ENCODE measurements around the gene DIP2C.
"Not testable (repeated sequence)": the region's sequence is repeated elsewhere in the genome, so short reads cannot be mapped to it uniquely, and the experiment has no call there.

DIP2C gene

GRCh38 chr10:314381-314780 lies 375.1 kb downstream of the DIP2C start:
- H3K4me3 Mint-ChIP-seq: no peak overlapping the region
- no peaks in the 10 kb centered on the region for H3K36me3 Mint-ChIP-seq
- ATAC-seq (no peak), DNase-seq (ENCODE audit: low spot score in 2 of 2) (no peak)
- no peaks in the 10 kb centered on the region for H3K9me3 Mint-ChIP-seq
- H3K4me1 Mint-ChIP-seq: peaks cover 21% of the 10 kb centered on the region
- peak overlapping the region; percentile 89 for H3K27ac Mint-ChIP-seq

GRCh38 chr10:311901-312665 lies 377.4 kb downstream of the DIP2C start:
- H3K36me3 Mint-ChIP-seq: no peaks in the 10 kb centered on the region
- H3K27ac Mint-ChIP-seq: no peak overlapping the region
- H3K4me1 Mint-ChIP-seq: peaks cover 28% of the 10 kb centered on the region
- no peaks in the 10 kb centered on the region for H3K9me3 Mint-ChIP-seq
- no peak for DNase-seq (ENCODE audit: low spot score in 2 of 2)
- H3K4me3 Mint-ChIP-seq: no peak overlapping the region
- no peak for ATAC-seq

DNA sequence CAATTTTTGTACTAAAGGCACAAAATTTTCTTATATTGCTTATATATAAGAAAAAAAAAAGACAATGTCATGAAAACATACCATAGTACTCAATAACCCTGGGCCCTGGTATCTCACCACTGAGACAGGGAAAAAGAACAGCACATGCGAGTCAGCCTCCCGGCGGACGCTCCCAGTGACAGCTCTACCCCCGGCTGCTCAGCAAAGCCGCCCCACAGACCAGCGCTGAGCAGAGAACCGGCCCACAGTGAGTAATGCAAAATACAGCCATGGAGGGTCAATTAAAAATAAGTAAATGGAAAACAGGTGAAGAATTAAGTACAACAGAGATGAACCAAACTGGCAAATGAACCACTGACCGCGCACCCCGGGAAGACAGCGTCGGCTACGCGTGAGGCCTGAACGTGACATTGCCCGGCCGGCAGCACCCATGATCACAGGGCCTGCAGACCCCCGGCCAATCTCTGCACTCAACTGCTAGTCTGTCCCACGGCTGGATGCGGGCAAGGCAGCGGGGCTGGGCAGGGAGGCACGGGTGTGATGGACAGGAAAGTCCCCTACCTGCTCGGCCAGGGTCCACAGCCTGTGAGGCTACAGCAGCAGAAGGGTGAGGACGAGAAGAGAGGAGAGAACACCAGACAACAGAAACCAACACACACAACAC lies 378.4 kb downstream of the DIP2C start:
- Mint-ChIP-seq H3K27ac (no peak overlapping the region), H3K9me3 (no peaks in the 10 kb centered on the region), H3K4me1 (peaks cover 30% of the 10 kb centered on the region), H3K36me3 (no peaks in the 10 kb centered on the region), H3K4me3 (no peak overlapping the region)
- ATAC-seq: no peak
- no peak for DNase-seq (ENCODE audit: low spot score in 2 of 2)

GRCh38 chr10:310371-310770 lies 379.1 kb downstream of the DIP2C start:
- Mint-ChIP-seq H3K36me3 (no peaks in the 10 kb centered on the region), H3K4me3 (no peak overlapping the region)

GRCh38 chr10:308572-309085 lies 380.8 kb downstream of the DIP2C start:
- H3K9me3 Mint-ChIP-seq: no peaks in the 10 kb centered on the region
- ATAC-seq: no peak
- H3K4me3 Mint-ChIP-seq: no peak overlapping the region
- H3K36me3 Mint-ChIP-seq: no peaks in the 10 kb centered on the region
- peaks cover 9% of the 10 kb centered on the region for H3K4me1 Mint-ChIP-seq
- no peak for DNase-seq (ENCODE audit: low spot score in 2 of 2)
- H3K27ac Mint-ChIP-seq: no peak overlapping the region

More at GRCh38 chr10:310371-310770, 379.1 kb downstream of the DIP2C start:
- no peaks in the 10 kb centered on the region for H3K9me3 Mint-ChIP-seq
- peaks cover 23% of the 10 kb centered on the region for H3K4me1 Mint-ChIP-seq
- no peak overlapping the region for H3K27ac Mint-ChIP-seq
- ATAC-seq: no peak
- DNase-seq (ENCODE audit: low spot score in 2 of 2): no peak

- no peak for ATAC-seq
- H3K27ac Mint-ChIP-seq: no peak overlapping the region
- no peak for DNase-seq (ENCODE audit: low spot score in 2 of 2)
- no peak overlapping the region for H3K4me3 Mint-ChIP-seq
- H3K9me3 Mint-ChIP-seq: no peaks in the 10 kb centered on the region
- peaks cover 9% of the 10 kb centered on the region for H3K4me1 Mint-ChIP-seq
- H3K36me3 Mint-ChIP-seq: no peaks in the 10 kb centered on the region
Observed at GRCh38 chr10:308101-308500, 381.4 kb downstream of the DIP2C start.

GRCh38 chr10:307659-308058 lies 381.8 kb downstream of the DIP2C start:
- DNase-seq (ENCODE audit: low spot score in 2 of 2) (no peak), ATAC-seq (no peak)
- H3K27ac Mint-ChIP-seq: peak overlapping the region; percentile 90

DNA sequence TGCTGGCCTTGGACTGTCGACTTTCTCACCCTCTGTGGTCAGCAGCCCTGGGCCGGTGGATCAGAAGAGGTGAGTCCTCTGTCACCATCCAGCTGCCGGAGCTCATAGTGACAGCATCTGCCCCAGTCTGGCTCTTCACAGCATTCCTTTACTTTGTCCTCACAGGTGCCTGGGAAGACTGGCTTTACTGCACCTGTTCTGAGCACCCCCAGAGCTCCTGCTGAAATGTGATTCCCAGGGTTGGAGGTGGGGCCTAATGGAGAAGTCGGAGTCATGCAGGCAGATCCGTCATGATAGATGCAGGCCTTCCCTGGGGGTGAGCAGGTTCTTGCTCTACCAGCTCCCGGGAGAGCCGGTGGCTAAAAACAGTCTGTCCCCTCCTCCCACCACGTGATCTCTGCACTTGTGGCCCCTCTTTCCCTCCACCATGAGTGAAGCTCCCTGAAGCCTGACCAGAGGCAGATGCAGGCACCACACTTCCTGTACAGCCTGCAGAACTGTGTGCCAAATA lies 382.7 kb downstream of the DIP2C start:
- Mint-ChIP-seq H3K4me1 (peaks cover 9% of the 10 kb centered on the region), H3K27ac (peak overlapping the region; percentile 90), H3K36me3 (no peaks in the 10 kb centered on the region), H3K9me3 (no peaks in the 10 kb centered on the region), H3K4me3 (no peak overlapping the region)
- DNase-seq (ENCODE audit: low spot score in 2 of 2) (no peak), ATAC-seq (no peak)

More at GRCh38 chr10:307659-308058, 381.8 kb downstream of the DIP2C start:
- Mint-ChIP-seq H3K4me1 (peaks cover 9% of the 10 kb centered on the region), H3K4me3 (no peak overlapping the region), H3K36me3 (no peaks in the 10 kb centered on the region), H3K9me3 (no peaks in the 10 kb centered on the region)

DNA sequence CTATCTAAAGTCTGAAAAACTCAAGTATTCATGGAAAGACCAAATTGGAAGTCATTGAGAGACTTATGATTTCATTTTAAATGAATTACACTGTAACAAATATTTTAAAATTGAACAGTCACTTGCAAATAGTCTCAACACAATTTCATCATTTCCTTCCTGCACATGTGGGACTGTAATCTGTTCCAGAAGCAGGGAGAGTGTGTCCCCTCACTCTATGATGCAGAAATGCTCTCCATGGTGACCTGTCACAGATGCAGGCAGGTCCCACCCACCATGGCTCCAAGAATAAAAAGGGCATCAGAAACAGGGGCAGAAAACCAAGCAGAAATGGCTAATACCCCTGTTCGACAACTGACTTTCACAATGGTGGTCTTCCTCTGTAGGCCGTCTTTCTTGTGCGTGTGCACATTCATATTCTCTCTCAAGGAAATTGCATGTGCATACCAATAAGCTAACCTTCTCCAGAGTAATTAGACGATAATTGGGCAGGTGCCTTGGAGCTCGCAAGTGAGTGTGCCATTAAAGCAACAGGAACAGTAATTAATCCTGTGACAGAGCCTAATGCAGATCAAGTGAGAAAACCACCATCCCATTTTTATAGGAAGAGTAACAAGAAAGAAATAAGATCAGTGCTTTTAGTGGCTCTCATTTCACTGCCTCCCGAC lies 383.3 kb downstream of the DIP2C start:
- H3K27ac Mint-ChIP-seq: no peak overlapping the region
- no peaks in the 10 kb centered on the region for H3K9me3 Mint-ChIP-seq
- ATAC-seq: no peak
- H3K4me1 Mint-ChIP-seq: peaks cover 9% of the 10 kb centered on the region
- no peak overlapping the region for H3K4me3 Mint-ChIP-seq
- H3K36me3 Mint-ChIP-seq: no peaks in the 10 kb centered on the region
- no peak for DNase-seq (ENCODE audit: low spot score in 2 of 2)

DNA sequence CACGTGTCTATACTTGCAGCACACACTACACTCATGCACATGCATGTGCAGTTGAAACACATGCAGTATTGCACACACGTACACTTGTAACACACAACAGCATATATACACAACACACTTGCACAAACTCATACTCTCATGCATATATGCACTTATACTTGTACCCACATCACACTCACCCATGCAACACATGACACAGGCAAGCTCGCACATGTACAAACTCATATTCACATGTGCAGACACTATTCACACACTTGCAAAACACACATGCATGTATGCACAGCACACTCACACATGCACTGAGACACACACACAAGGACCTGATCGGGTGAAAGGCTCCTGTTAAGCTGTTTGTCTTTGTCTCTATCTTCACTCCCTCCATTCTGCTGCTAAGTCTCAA lies 384.4 kb downstream of the DIP2C start:
- ATAC-seq (no peak), DNase-seq (ENCODE audit: low spot score in 2 of 2) (no peak)
- Mint-ChIP-seq H3K27ac (no peak overlapping the region), H3K4me3 (no peak overlapping the region), H3K4me1 (peaks cover 9% of the 10 kb centered on the region), H3K36me3 (no peaks in the 10 kb centered on the region), H3K9me3 (no peaks in the 10 kb centered on the region)

DNA sequence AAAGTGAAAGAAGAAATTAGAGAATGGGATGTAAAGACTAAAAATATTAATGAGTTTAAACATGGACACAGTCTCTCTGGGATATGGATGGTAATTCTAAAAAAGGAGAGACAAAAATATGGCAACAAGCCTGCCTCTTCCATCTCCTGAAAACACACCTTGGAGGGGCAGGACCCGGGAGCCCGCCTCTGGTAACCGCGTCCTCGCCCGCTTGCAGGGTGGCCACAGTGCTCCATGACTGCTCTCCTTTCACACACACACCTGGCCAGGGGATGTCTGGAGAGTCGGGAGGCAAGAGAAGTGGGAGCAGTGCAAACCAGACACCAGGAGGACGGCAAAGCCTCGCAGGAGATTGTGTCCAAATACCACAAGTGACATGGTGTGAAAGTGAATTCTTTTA lies 387.9 kb downstream of the DIP2C start:
- ATAC-seq (no peak), DNase-seq (ENCODE audit: low spot score in 2 of 2) (no peak)
- no peak overlapping the region for H3K27ac Mint-ChIP-seq
- H3K36me3 Mint-ChIP-seq: no peaks in the 10 kb centered on the region
- no peaks in the 10 kb centered on the region for H3K9me3 Mint-ChIP-seq
- H3K4me3 Mint-ChIP-seq: no peak overlapping the region
- no peaks in the 10 kb centered on the region for H3K4me1 Mint-ChIP-seq

GRCh38 chr10:300580-300979 lies 388.9 kb downstream of the DIP2C start:
- H3K4me3 Mint-ChIP-seq; H3K9me3 Mint-ChIP-seq; H3K4me1 Mint-ChIP-seq; DNase-seq (ENCODE audit: low spot score in 2 of 2); ATAC-seq; H3K27ac Mint-ChIP-seq; H3K36me3 Mint-ChIP-seq: not testable (repeated sequence)

DNA sequence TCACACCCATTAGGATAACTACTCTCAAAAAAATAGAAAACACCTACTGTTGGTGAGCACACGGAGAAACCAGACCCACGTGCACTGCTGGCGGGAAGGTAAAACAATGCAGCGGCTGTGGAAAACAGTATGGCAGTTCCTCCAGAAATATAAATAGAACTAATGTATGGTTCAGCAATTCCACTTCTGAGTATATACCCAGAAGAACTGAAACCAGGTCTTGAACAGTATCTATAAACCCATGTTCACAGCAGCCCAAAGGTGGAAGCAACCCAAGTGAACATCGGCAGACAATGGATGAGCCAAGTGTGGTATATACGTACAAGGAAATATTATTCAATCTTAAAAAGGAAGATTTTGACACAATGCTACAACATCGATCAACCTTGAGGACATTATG lies 389.5 kb downstream of the DIP2C start:
- Mint-ChIP-seq H3K27ac (no peak overlapping the region), H3K4me1 (no peaks in the 10 kb centered on the region), H3K9me3 (no peaks in the 10 kb centered on the region), H3K36me3 (no peaks in the 10 kb centered on the region), H3K4me3 (no peak overlapping the region)
- DNase-seq (ENCODE audit: low spot score in 2 of 2) (no peak), ATAC-seq (no peak)

DNA sequence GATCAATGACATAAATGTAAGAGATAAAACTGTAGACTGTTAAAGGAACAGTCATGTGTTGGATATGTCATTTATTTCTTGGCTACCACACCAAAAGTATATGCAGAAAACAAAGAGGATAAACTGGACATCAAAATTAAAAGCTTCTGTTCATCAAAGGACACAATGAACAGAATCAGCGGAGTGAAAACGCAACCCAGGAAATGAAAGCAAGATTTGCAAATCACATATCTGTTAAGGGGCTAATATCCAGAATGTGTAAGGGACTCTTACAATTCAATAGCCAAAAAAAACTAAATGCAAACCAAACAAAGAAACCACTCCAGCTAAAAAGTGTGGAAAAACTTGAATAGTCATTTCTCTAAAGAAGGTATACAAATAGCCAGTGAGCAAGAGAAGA lies 390.0 kb downstream of the DIP2C start:
- H3K36me3 Mint-ChIP-seq: no peaks in the 10 kb centered on the region
- no peaks in the 10 kb centered on the region for H3K9me3 Mint-ChIP-seq
- no peak overlapping the region for H3K27ac Mint-ChIP-seq
- no peak overlapping the region for H3K4me3 Mint-ChIP-seq
- H3K4me1 Mint-ChIP-seq: no peaks in the 10 kb centered on the region
- DNase-seq (ENCODE audit: low spot score in 2 of 2): no peak
- no peak for ATAC-seq

GRCh38 chr10:298033-298432 lies 391.4 kb downstream of the DIP2C start:
- DNase-seq (ENCODE audit: low spot score in 2 of 2): no peak
- no peak overlapping the region for H3K4me3 Mint-ChIP-seq
- ATAC-seq: no peak
- no peaks in the 10 kb centered on the region for H3K9me3 Mint-ChIP-seq
- no peaks in the 10 kb centered on the region for H3K36me3 Mint-ChIP-seq
- H3K27ac Mint-ChIP-seq: no peak overlapping the region
- peaks cover 9% of the 10 kb centered on the region for H3K4me1 Mint-ChIP-seq

Data from stimulated activated effector memory CD8-positive, alpha-beta T cell treated with anti-CD3 and anti-CD28 coated beads, Interleukin-12 subunit alpha, Interleukin-12 subunit beta, amount 100 ng/mL, for 72 hours (primary cell).